GM23248 (cell line): ENCODE results near the gene WASF2. TPM values are rescaled to one million over a fixed set of nuclear protein-coding genes. Genes with fewer than 3 reads are reported as not detected.
A peak's percentile ranks its signal among the peaks of the same experiment; 100 is the strongest.

ENCODE experiments used
- DNase-seq: peaks from one replicate; pipeline ENCODE4 v3.0.0-alpha.2; 2015
- H2AFZ ChIP-seq: fragments of 200-600 bp; sonication (generic); 2 replicates; pipeline ENCODE4 v1.6.1; 2016; ENCODE audit warnings: antibody characterized with exemption
- H3F3A ChIP-seq: fragments of 200-600 bp; sonication (generic); 2 replicates; pipeline ENCODE4 v1.6.1; 2016; ENCODE audit warnings: mild to moderate bottlenecking, antibody characterized with exemption, mixed run types; ENCODE audit not compliant: insufficient read depth
- H3K27ac ChIP-seq: fragments of 200-600 bp; sonication (generic); 2 replicates; pipeline ENCODE4 v1.5.1; 2016; ENCODE audit warnings: mild to moderate bottlenecking
- H3K27me3 ChIP-seq: fragments of 200-600 bp; sonication (generic); replicated peaks from 2 replicates; pipeline ENCODE4 v1.6.1; 2016; ENCODE audit warnings: mild to moderate bottlenecking; ENCODE audit not compliant: insufficient read depth
- H3K36me3 ChIP-seq: fragments of 200-600 bp; sonication (generic); 2 replicates; pipeline ENCODE4 v1.6.1; 2016; ENCODE audit warnings: low read depth, mild to moderate bottlenecking
- H3K4me1 ChIP-seq: fragments of 200-600 bp; sonication (generic); 2 replicates; pipeline ENCODE4 v1.6.1; 2016; ENCODE audit warnings: mild to moderate bottlenecking; ENCODE audit not compliant: insufficient read depth
- H3K4me2 ChIP-seq: fragments of 200-600 bp; sonication (generic); one replicate; pipeline ENCODE4 v1.6.1; 2016; ENCODE audit warnings: mild to moderate bottlenecking; ENCODE audit not compliant: unreplicated experiment
- H3K4me3 ChIP-seq: fragments of 200-600 bp; sonication (generic); 2 replicates; pipeline ENCODE4 v1.5.1; 2016; ENCODE audit warnings: mild to moderate bottlenecking
- H3K79me2 ChIP-seq: fragments of 200-600 bp; sonication (generic); 2 replicates; pipeline ENCODE4 v1.6.1; 2016; ENCODE audit warnings: mild to moderate bottlenecking; ENCODE audit not compliant: insufficient read depth
- H3K9ac ChIP-seq: fragments of 200-600 bp; sonication (generic); 2 replicates; pipeline ENCODE4 v1.6.1; 2016; ENCODE audit warnings: mild to moderate bottlenecking
- H3K9me2 ChIP-seq: fragments of 200-600 bp; sonication (generic); 2 replicates; pipeline ENCODE4 v1.6.1; 2016; ENCODE audit warnings: mixed run types, mild to moderate bottlenecking, moderate library complexity; ENCODE audit not compliant: insufficient read depth
- H3K9me3 ChIP-seq: fragments of 200-600 bp; sonication (generic); one replicate; pipeline ENCODE4 v1.6.1; 2017; ENCODE audit warnings: low read depth
- H4K20me1 ChIP-seq: fragments of 200-600 bp; sonication (generic); 2 replicates; pipeline ENCODE4 v1.6.0; 2016; ENCODE audit not compliant: insufficient read depth
- EZH2 ChIP-seq: fragments of 200-600 bp; sonication (generic); IDR thresholded peaks from 2 replicates; pipeline ENCODE4 v1.6.1; 2018; ENCODE audit warnings: antibody characterized with exemption, mild to moderate bottlenecking; ENCODE audit not compliant: insufficient read depth, poor library complexity, severe bottlenecking
- EZH2phosphoT487 ChIP-seq: fragments of 200-600 bp; sonication (generic); IDR thresholded peaks from 2 replicates; pipeline ENCODE4 v1.6.1; 2018; ENCODE audit warnings: antibody characterized with exemption, moderate library complexity, mild to moderate bottlenecking, low read depth; ENCODE audit not compliant: insufficient read depth
- WGBS, 2 experiments: methylation state at CpG; one replicate each; pipeline ENCODE4 v1.1.6; 2015 to 2017; ENCODE audit warnings: low lambda C conversion rate in 2 of 2, low coverage in 1 of 2; ENCODE audit errors: missing lambda C conversion rate in 2 of 2; 5-methylcytosine and 5-hydroxymethylcytosine counted together
- in situ Hi-C: fragments of 300-500 bp; cut with MboI; formaldehyde crosslinking; loops from 2 replicates; pipeline ENCODE4 v1.15.0; 2020
- polyA plus RNA-seq: library from polyadenylated mRNA; unstranded; fragments of >200 nt; fragmentation: Nextera tagmentation; extraction: Ambion mirVana; gene quantifications from 2 replicates; pipeline ENCODE4 v1.2.1, GENCODE V29; 2016
- total RNA-seq: library from RNA; depleted of rRNA; stranded (reverse); fragments of >200 nt; shearing (Covaris generic); gene quantifications from 2 replicates; pipeline ENCODE4 v1.2.3, GENCODE V29; 2014

The WASF2 gene
- total and polyA plus RNA-seq, 2 experiments from 2014 or later: 19.3 to 118 TPM

- H3K4me2 ChIP-seq: no peak overlapping the region
- no peaks in the 10 kb centered on the region for H3K79me2 ChIP-seq
- peaks cover 6% of the 10 kb centered on the region; the same call in 1 of the 2 replicates for H3F3A ChIP-seq
- no peaks in the 10 kb centered on the region for H3K27me3 ChIP-seq
- H2AFZ ChIP-seq: no peak overlapping the region
- no peaks in the 10 kb centered on the region for H3K9me3 ChIP-seq
- no peaks in the 10 kb centered on the region for H3K9me2 ChIP-seq
- H3K36me3 ChIP-seq: no peaks in the 10 kb centered on the region
- H3K9ac ChIP-seq: no peak overlapping the region
- in situ Hi-C loops: loop anchor here (5.0 kb wide), 2 partner anchors 92 to 292 kb away; no protein-coding TSS in a partner anchor
- no peaks in the 10 kb centered on the region for H4K20me1 ChIP-seq
- H3K4me1 ChIP-seq: peaks cover 12% of the 10 kb centered on the region
- H3K27ac ChIP-seq: no peak overlapping the region
- TF ChIP-seq EZH2phosphoT487: no peak
- no peak for TF ChIP-seq EZH2
- 98 to 100% methylated on average over 9 of the region's 9 CpGs for WGBS, 2 experiments
- DNase-seq: no peak
- no peak overlapping the region for H3K4me3 ChIP-seq
Observed at GRCh38 chr1:27394282-27394658, 95.7 kb downstream of the WASF2 start.

GRCh38 chr1:27393641-27394281, 96.2 kb downstream of the WASF2 start:
- no peaks in the 10 kb centered on the region for H4K20me1 ChIP-seq
- H3K4me2 ChIP-seq: no peak overlapping the region
- 93 to 96% methylated on average over 18 of the region's 18 CpGs for WGBS, 2 experiments
- TF ChIP-seq EZH2: no peak
- TF ChIP-seq EZH2phosphoT487: no peak
- no peaks in the 10 kb centered on the region for H3K9me3 ChIP-seq
- DNase-seq: no peak
- H3K36me3 ChIP-seq: no peaks in the 10 kb centered on the region
- H3K4me3 ChIP-seq: no peak overlapping the region
- no peaks in the 10 kb centered on the region for H3K9me2 ChIP-seq
- no peaks in the 10 kb centered on the region for H3K27me3 ChIP-seq
- peaks cover 12% of the 10 kb centered on the region for H3K4me1 ChIP-seq
- in situ Hi-C loops: loop anchor here (5.0 kb wide), 2 partner anchors 91 to 291 kb away; no protein-coding TSS in a partner anchor
- H3K79me2 ChIP-seq: no peaks in the 10 kb centered on the region
- no peak overlapping the region for H3K27ac ChIP-seq
- H2AFZ ChIP-seq: no peak overlapping the region
- no peak overlapping the region for H3K9ac ChIP-seq
- H3F3A ChIP-seq: peaks cover 6% of the 10 kb centered on the region; the same call in 1 of the 2 replicates

- peak overlapping the region; percentile 84 for H3K9ac ChIP-seq
- 31 to 32% methylated on average over 26 to 30 of the region's 30 CpGs for WGBS, 2 experiments
- H2AFZ ChIP-seq: peak overlapping the region; percentile 78
- peaks cover 6% of the 10 kb centered on the region; the same call in 1 of the 2 replicates for H3F3A ChIP-seq
- no peaks in the 10 kb centered on the region for H4K20me1 ChIP-seq
- TF ChIP-seq EZH2phosphoT487: no peak
- TF ChIP-seq EZH2: no peak
- no peak for DNase-seq
- peaks cover 12% of the 10 kb centered on the region for H3K4me1 ChIP-seq
- in situ Hi-C loops: loop anchor here (5.0 kb wide), 2 partner anchors 91 to 291 kb away; no protein-coding TSS in a partner anchor
- H3K79me2 ChIP-seq: no peaks in the 10 kb centered on the region
- no peak overlapping the region for H3K27ac ChIP-seq
- H3K4me2 ChIP-seq: peak overlapping the region; percentile 79
- no peaks in the 10 kb centered on the region for H3K9me2 ChIP-seq
- H3K4me3 ChIP-seq: peak overlapping the region; percentile 90
- H3K36me3 ChIP-seq: no peaks in the 10 kb centered on the region
- no peaks in the 10 kb centered on the region for H3K27me3 ChIP-seq
- H3K9me3 ChIP-seq: no peaks in the 10 kb centered on the region
Observed at GRCh38 chr1:27392778-27393635, 97.0 kb downstream of the WASF2 start.

- H2AFZ ChIP-seq: peak within 1 kb of the TSS; percentile 81
- H3K9ac ChIP-seq: peak within 1 kb of the TSS; percentile 84
- WGBS, 2 experiments: 1% methylated on average over 63 of the region's 69 CpGs
- in situ Hi-C loops: loop anchor here (5.0 kb wide), 2 partner anchors 90 to 290 kb away; no protein-coding TSS in a partner anchor
- H3K27ac ChIP-seq: no peak within 1 kb of the TSS
- peaks cover 6% of the 10 kb centered on the region; the same call in 1 of the 2 replicates for H3F3A ChIP-seq
- peak; percentile 97 for DNase-seq
- TF ChIP-seq EZH2phosphoT487 (no peak), EZH2 (no peak)
- peak within 1 kb of the TSS; percentile 90 for H3K4me3 ChIP-seq
- H4K20me1 ChIP-seq: no peaks in the 10 kb centered on the region
- H3K4me1 ChIP-seq: peaks cover 12% of the 10 kb centered on the region
- no peaks in the 10 kb centered on the region for H3K9me3 ChIP-seq
- H3K4me2 ChIP-seq: peak within 1 kb of the TSS; percentile 79
- no peaks in the 10 kb centered on the region for H3K36me3 ChIP-seq
- no peaks in the 10 kb centered on the region for H3K27me3 ChIP-seq
- no peaks in the 10 kb centered on the region for H3K9me2 ChIP-seq
- no peaks in the 10 kb centered on the region for H3K79me2 ChIP-seq
Observed at GRCh38 chr1:27392096-27392777, 97.7 kb downstream of the WASF2 start, which contains the start of gene GPR3. TSS of gene GPR3 (plus strand) at chr1:27392622. CDS start at chr1:27393799, 1,177 bp downstream.
